HepG2 (cell line): Measurements from ENCODE around the gene LTA. TPM values are rescaled to one million over a fixed set of nuclear protein-coding genes. Genes with fewer than 3 reads are reported as not detected.

Experiments
- CENPX ChIP-seq: sonication (generic); formaldehyde crosslinking; IDR thresholded peaks from 2 replicates; pipeline ENCODE4 v1.9.0; 2021; ENCODE audit warnings: mild to moderate bottlenecking, missing genetic modification reagents, moderate library complexity
- FOXJ3 ChIP-seq: sonication (generic); formaldehyde crosslinking; IDR thresholded peaks from 2 replicates; pipeline ENCODE4 v1.4.0; 2020; ENCODE audit warnings: missing genetic modification reagents, mild to moderate bottlenecking, borderline replicate concordance
- GATAD2A ChIP-seq: IDR thresholded peaks from 2 replicates; pipeline ENCODE4 v1.6.1; 2016
- HNRNPLL ChIP-seq: fragments of 200-400 bp; formaldehyde crosslinking; IDR thresholded peaks from 2 replicates; pipeline ENCODE4 v1.6.1; 2017; ENCODE audit warnings: mild to moderate bottlenecking, low read depth, low read length; ENCODE audit not compliant: poor library complexity, severe bottlenecking
- HOXA5 ChIP-seq: sonication (generic); formaldehyde crosslinking; IDR thresholded peaks from 2 replicates; pipeline ENCODE4 v1.4.0; 2020; ENCODE audit warnings: missing genetic modification reagents
- IKZF4 ChIP-seq: sonication (generic); formaldehyde crosslinking; IDR thresholded peaks from 2 replicates; pipeline ENCODE4 v1.5.1; 2020; ENCODE audit warnings: borderline replicate concordance, mild to moderate bottlenecking, low read depth, missing genetic modification reagents; ENCODE audit errors: not compliant biosample characterization
- JDP2 ChIP-seq: sonication (generic); formaldehyde crosslinking; IDR thresholded peaks from 2 replicates; pipeline ENCODE4 v1.8.1; 2022; ENCODE audit warnings: missing genetic modification reagents, borderline replicate concordance
- KDM1A ChIP-seq: IDR thresholded peaks from 2 replicates; pipeline ENCODE4 v1.6.1; 2016; ENCODE audit warnings: missing compliant biosample characterization
- KMT2A ChIP-seq: sonication (generic); formaldehyde crosslinking; IDR thresholded peaks from 2 replicates; pipeline ENCODE4 v1.4.0; 2020; ENCODE audit warnings: missing genetic modification reagents
- KMT2B ChIP-seq: IDR thresholded peaks from 2 replicates; pipeline ENCODE4 v1.6.1; 2016; ENCODE audit warnings: missing genetic modification reagents, missing compliant biosample characterization
- MED13 ChIP-seq: sonication (generic); formaldehyde crosslinking; IDR thresholded peaks from 2 replicates; pipeline ENCODE4 v1.5.0; 2020; ENCODE audit warnings: missing genetic modification reagents
- MIXL1 ChIP-seq: IDR thresholded peaks from 2 replicates; pipeline ENCODE4 v1.6.1; 2016
- NCOR1 ChIP-seq: fragments of 200-600 bp; sonication (generic); IDR thresholded peaks from 2 replicates; pipeline ENCODE4 v1.7.0; 2017; ENCODE audit warnings: antibody characterized with exemption, low read length, borderline replicate concordance
- PAWR ChIP-seq: sonication (generic); formaldehyde crosslinking; IDR thresholded peaks from 2 replicates; pipeline ENCODE4 v1.4.0; 2020; ENCODE audit warnings: missing genetic modification reagents, mild to moderate bottlenecking, borderline replicate concordance
- POGK ChIP-seq: sonication (generic); formaldehyde crosslinking; conservative IDR thresholded peaks from 2 replicates; pipeline ENCODE4 v1.8.0; 2022; ENCODE audit warnings: mild to moderate bottlenecking, moderate library complexity, missing genetic modification reagents
- SALL1 ChIP-seq: sonication (generic); formaldehyde crosslinking; IDR thresholded peaks from 2 replicates; pipeline ENCODE4 v1.8.0; 2022; ENCODE audit warnings: mild to moderate bottlenecking, missing genetic modification reagents
- TOPORS ChIP-seq: sonication (generic); formaldehyde crosslinking; IDR thresholded peaks from 2 replicates; pipeline ENCODE4 v1.8.0; 2023; ENCODE audit warnings: mild to moderate bottlenecking, missing genetic modification reagents
- ZBTB2 ChIP-seq: sonication (generic); formaldehyde crosslinking; IDR thresholded peaks from 2 replicates; pipeline ENCODE4 v1.8.0; 2022; ENCODE audit warnings: low read depth, missing genetic modification reagents
- ZNF136 ChIP-seq: sonication (generic); formaldehyde crosslinking; IDR thresholded peaks from 2 replicates; pipeline ENCODE4 v1.8.1; 2022; ENCODE audit warnings: low read depth, mild to moderate bottlenecking, moderate library complexity, missing genetic modification reagents
- ZNF264 ChIP-seq: sonication (generic); formaldehyde crosslinking; IDR thresholded peaks from 2 replicates; pipeline ENCODE4 v1.4.0; 2020; ENCODE audit warnings: missing genetic modification reagents
- ZNF329 ChIP-seq: sonication (generic); formaldehyde crosslinking; IDR thresholded peaks from 2 replicates; pipeline ENCODE4 v1.9.0; 2021; ENCODE audit warnings: low read depth, mild to moderate bottlenecking, missing genetic modification reagents
- ZNF569 ChIP-seq: sonication (generic); formaldehyde crosslinking; IDR thresholded peaks from 2 replicates; pipeline ENCODE4 v1.5.0; 2020; ENCODE audit warnings: mild to moderate bottlenecking, missing genetic modification reagents, moderate library complexity, borderline replicate concordance
- ZNF629 ChIP-seq: sonication (generic); formaldehyde crosslinking; conservative IDR thresholded peaks from 2 replicates; pipeline ENCODE4 v1.5.0; 2020; ENCODE audit warnings: missing genetic modification reagents
- ZNF777 ChIP-seq: sonication (generic); formaldehyde crosslinking; IDR thresholded peaks from 2 replicates; pipeline ENCODE4 v1.4.0; 2020; ENCODE audit warnings: missing genetic modification reagents
- ZNF784 ChIP-seq: sonication (generic); formaldehyde crosslinking; IDR thresholded peaks from 2 replicates; pipeline ENCODE4 v1.5.1; 2020; ENCODE audit warnings: missing genetic modification reagents, mild to moderate bottlenecking, borderline replicate concordance
- ZSCAN30 ChIP-seq: sonication (generic); formaldehyde crosslinking; IDR thresholded peaks from 2 replicates; pipeline ENCODE4 v1.5.0; 2020; ENCODE audit warnings: mild to moderate bottlenecking, missing genetic modification reagents
- polyA plus RNA-seq, 8 experiments: library from polyadenylated mRNA; depleted of rRNA in 3 of 8; stranded (reverse) in 7 of 8; unstranded in 1 of 8; fragments of >200 nt; fragmentation: Illumina TruSeq in 4 of 8; extraction: Trizol in 4 of 8; gene quantifications; 2 replicates each; pipeline versions ENCODE4 v1.2.1 to v1.2.3, GENCODE V29; 2011 to 2016; ENCODE audit warnings: low read depth in 4 of 8, missing spikeins in 1 of 8, mixed read lengths in 1 of 8; ENCODE audit not compliant: insufficient read depth in 1 of 8
- total RNA-seq, 5 experiments: library from RNA; depleted of rRNA; stranded (reverse); fragments of >200 nt; fragmentation: Illumina TruSeq; extraction: Trizol; gene quantifications; 2 replicates each; pipeline ENCODE4 v1.2.3, GENCODE V29; 2016; ENCODE audit warnings: low read depth in 1 of 5
- TF ChIP-seq, protein P1 (sequence below): sonication (generic); formaldehyde crosslinking; IDR thresholded peaks from 2 replicates; pipeline ENCODE4 v1.8.0; 2022; ENCODE audit warnings: missing genetic modification reagents, low read depth, mild to moderate bottlenecking, borderline replicate concordance

Gene LTA
- total and polyA plus RNA-seq, 2 of the 13 experiments (the other 11 are each of a cell fraction or from before 2014, with no cell fraction given), result 0.09 TPM; not detected in 1

- peak; percentile 65; the same call in 1 of the 2 replicates for TF ChIP-seq ZNF777 (CRISPR knock-in tag)
- peak; percentile 76; the same call in 1 of the 2 replicates for TF ChIP-seq SALL1 (CRISPR knock-in tag)
- no peak for TF ChIP-seq ZNF629 (CRISPR knock-in tag)
- no peak for TF ChIP-seq ZNF784 (CRISPR knock-in tag)
- TF ChIP-seq PAWR (CRISPR knock-in tag), result 0 out of 2 replicates have a peak, but pooled peaks have one; percentile 22
- 0 out of 2 replicates have a peak, but pooled peaks have one; percentile 0 for TF ChIP-seq ZNF264 (CRISPR knock-in tag)
- no peak for TF ChIP-seq KDM1A (CRISPR knock-in tag)
- 0 out of 2 replicates have a peak, but pooled peaks have one; percentile 53 for TF ChIP-seq ZNF136
- 0 out of 2 replicates have a peak, but pooled peaks have one; percentile 1 for TF ChIP-seq MIXL1 (CRISPR knock-in tag)
- no peak; the same call in none of the 2 replicates for TF ChIP-seq HOXA5 (CRISPR knock-in tag)
- peak; percentile 57 for TF ChIP-seq IKZF4
- TF ChIP-seq, protein P1, sequence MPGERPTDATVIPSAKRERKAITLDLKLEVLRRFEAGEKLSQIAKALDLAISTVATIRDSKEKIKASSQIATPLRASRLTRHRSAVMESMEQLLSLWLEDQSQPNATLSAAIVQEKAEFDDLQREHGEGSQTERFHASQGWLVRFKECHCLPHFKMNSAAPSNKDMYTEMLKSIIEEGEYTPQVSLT, result peak; percentile 86; the same call in 1 of the 2 replicates
- peak; percentile 19; the same call in 1 of the 2 replicates for TF ChIP-seq ZNF329 (CRISPR knock-in tag)
- TF ChIP-seq NCOR1, result no peak
- TF ChIP-seq ZBTB2, result peak; percentile 99
- no peak for TF ChIP-seq HNRNPLL
- no peak for TF ChIP-seq ZNF569 (CRISPR knock-in tag)
- TF ChIP-seq KMT2A (CRISPR knock-in tag), result peak; percentile 88
- no peak for TF ChIP-seq FOXJ3 (CRISPR knock-in tag)
- TF ChIP-seq GATAD2A (CRISPR knock-in tag), result no peak
- no peak for TF ChIP-seq JDP2 (CRISPR knock-in tag)
- no peak; the same call in 1 of the 2 replicates for TF ChIP-seq POGK (CRISPR knock-in tag)
- TF ChIP-seq ZSCAN30 (CRISPR knock-in tag), result peak; percentile 65; the same call in 1 of the 2 replicates
- peak; percentile 62 for TF ChIP-seq TOPORS (CRISPR knock-in tag)
- TF ChIP-seq CENPX (CRISPR knock-in tag), result no peak
- no peak; the same call in none of the 2 replicates for TF ChIP-seq KMT2B (CRISPR knock-in tag)
- no peak for TF ChIP-seq MED13 (CRISPR knock-in tag)
Measured at GRCh38 chr6:31620586-31621319, 48.7 kb downstream of the LTA start, which contains the start of gene PRRC2A (continued).
